ENCODE measurements around the gene IZUMO4. TPM values are rescaled to one million over a fixed set of nuclear protein-coding genes. Genes with fewer than 3 reads are reported as not detected.

Gene IZUMO4
- polyA plus RNA-seq, 1 donor (not counting 4 experiments of a cell fraction or from before 2014, with no cell fraction given) = 6.7 TPM

- no peak for DNase-seq (ENCODE audit: low read depth, low spot score)
- Histone ChIP-seq H3K9me1 (ENCODE audit: control insufficient read depth, extremely low read depth, insufficient read depth, low read length) (no peaks in the 10 kb centered on the region), H3K4me2 (ENCODE audit: control insufficient read depth, extremely low read depth, insufficient read depth, low read depth, low read length) (no peak overlapping the region), H4K20me1 (ENCODE audit: control insufficient read depth, extremely low read depth, insufficient read depth, low read length) (no peaks in the 10 kb centered on the region), H3K9ac (ENCODE audit: control insufficient read depth, extremely low read depth, insufficient read depth, low read length) (no peak overlapping the region), H3K27me3 (ENCODE audit: control insufficient read depth, extremely low read depth, insufficient read depth, low read length) (no peaks in the 10 kb centered on the region), H3K4me1 (ENCODE audit: control insufficient read depth, extremely low read depth, insufficient read depth, low read length) (no peaks in the 10 kb centered on the region), H3K4me3 (ENCODE audit: control insufficient read depth in 2 of 3, extremely low read depth in 1 of 3, insufficient read depth in 2 of 3, low read depth in 1 of 3, low read length in 3 of 3) (no peak overlapping the region), H2AFZ (ENCODE audit: control insufficient read depth, low read length) (no peak overlapping the region), H3K36me3 (ENCODE audit: control insufficient read depth in 2 of 2, extremely low read depth in 1 of 2, insufficient read depth in 2 of 2, low read length in 2 of 2) (peaks cover 60 to 61% of the 10 kb centered on the region in 2 experiments), H3K79me2 (ENCODE audit: control insufficient read depth, insufficient read depth, low read length) (peaks cover 2% of the 10 kb centered on the region), H3K27ac (ENCODE audit: control insufficient read depth, insufficient read depth, low read length) (no peak overlapping the region), H3K9me3 (ENCODE audit: control insufficient read depth, low read depth, low read length) (no peaks in the 10 kb centered on the region)
- no peak for FAIRE-seq
- dilution Hi-C loops (cut with MboI; ENCODE audit: extremely low pct_ligation_motif_present, low sequenced_read_pairs) = no loop called here
- no peak for TF ChIP-seq CTCF (optimal IDR thresholded peaks at IDR 0.05 in 1 of 3, IDR thresholded peaks at IDR 0.05 in 1 of 3, conservative IDR thresholded peaks at IDR 0.05 in 1 of 3; ENCODE audit: extremely low read depth in 1 of 3, insufficient read depth in 2 of 3, low read length in 3 of 3)
- no peak for TF ChIP-seq EZH2 (IDR thresholded peaks at IDR 0.05; ENCODE audit: low read length)
Measured at GRCh38 chr19:2118438-2118837, 21.7 kb downstream of the IZUMO4 start.

DNA sequence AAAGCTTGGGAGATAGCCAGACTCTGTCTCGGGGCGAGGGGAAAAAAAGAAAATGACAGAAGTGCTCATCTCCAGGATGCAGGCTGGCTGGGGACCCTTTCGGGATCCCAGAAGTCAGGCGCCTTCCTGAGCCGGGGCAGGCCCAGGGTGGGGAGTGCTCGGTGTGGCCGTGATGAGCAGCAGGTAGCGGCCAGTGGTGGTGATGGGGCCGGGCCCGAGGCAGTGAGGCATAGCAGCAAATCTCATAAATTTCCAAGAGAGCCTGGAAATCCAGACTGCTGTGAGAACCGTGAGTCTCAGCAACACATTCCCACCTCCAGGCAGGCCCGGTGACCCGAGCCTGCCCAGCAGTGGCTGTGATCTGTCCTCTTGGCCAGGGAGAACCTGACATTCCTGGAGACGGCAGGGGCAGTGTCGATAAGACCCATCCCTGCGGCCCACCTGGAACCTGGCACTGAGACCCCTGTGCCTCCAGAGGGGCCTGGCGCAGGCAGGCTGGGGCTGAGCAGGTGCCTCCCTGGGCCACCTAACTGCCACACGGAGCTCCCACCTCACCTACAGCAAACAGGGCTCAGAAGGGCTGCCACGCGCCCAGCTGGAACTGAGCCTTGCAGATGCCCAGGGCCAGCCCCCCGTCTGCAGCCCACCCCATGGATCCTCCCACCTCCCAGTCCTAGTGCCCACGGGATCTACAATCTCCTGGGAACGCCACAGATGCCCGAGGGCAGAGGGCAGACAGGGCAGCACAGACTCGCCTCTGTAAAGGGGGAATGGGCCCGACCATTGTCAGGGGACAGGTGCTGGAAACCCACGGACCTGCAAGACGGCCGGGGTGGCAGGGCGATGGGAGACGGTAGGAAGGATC is 23.4 kb downstream of the IZUMO4 start:
- no peak overlapping the region for H3K4me2 ChIP-seq (ENCODE audit: control insufficient read depth, extremely low read depth, insufficient read depth, low read depth, low read length)
- H3K4me3 ChIP-seq (ENCODE audit: control insufficient read depth in 2 of 3, extremely low read depth in 1 of 3, insufficient read depth in 2 of 3, low read depth in 1 of 3, low read length in 3 of 3) = no peak overlapping the region
- TF ChIP-seq CTCF (optimal IDR thresholded peaks at IDR 0.05 in 1 of 3, IDR thresholded peaks at IDR 0.05 in 1 of 3, conservative IDR thresholded peaks at IDR 0.05 in 1 of 3; ENCODE audit: extremely low read depth in 1 of 3, insufficient read depth in 2 of 3, low read length in 3 of 3) (no peak), EZH2 (IDR thresholded peaks at IDR 0.05; ENCODE audit: low read length) (no peak)
- H3K27me3 ChIP-seq (ENCODE audit: control insufficient read depth, extremely low read depth, insufficient read depth, low read length) = no peaks in the 10 kb centered on the region
- dilution Hi-C loops (cut with MboI; ENCODE audit: extremely low pct_ligation_motif_present, low sequenced_read_pairs) = no loop called here
- H4K20me1 ChIP-seq (ENCODE audit: control insufficient read depth, extremely low read depth, insufficient read depth, low read length) = no peaks in the 10 kb centered on the region
- no peaks in the 10 kb centered on the region for H3K4me1 ChIP-seq (ENCODE audit: control insufficient read depth, extremely low read depth, insufficient read depth, low read length)
- H3K9me1 ChIP-seq (ENCODE audit: control insufficient read depth, extremely low read depth, insufficient read depth, low read length) = no peaks in the 10 kb centered on the region
- FAIRE-seq (no peak), DNase-seq (ENCODE audit: low read depth, low spot score) (no peak)
- H3K9ac ChIP-seq (ENCODE audit: control insufficient read depth, extremely low read depth, insufficient read depth, low read length) = no peak overlapping the region
- H3K9me3 ChIP-seq (ENCODE audit: control insufficient read depth, low read depth, low read length) = no peaks in the 10 kb centered on the region
- peaks cover 2% of the 10 kb centered on the region for H3K79me2 ChIP-seq (ENCODE audit: control insufficient read depth, insufficient read depth, low read length)
- no peak overlapping the region for H3K27ac ChIP-seq (ENCODE audit: control insufficient read depth, insufficient read depth, low read length)
- peaks cover 50 to 58% of the 10 kb centered on the region in 2 experiments for H3K36me3 ChIP-seq (ENCODE audit: control insufficient read depth in 2 of 2, extremely low read depth in 1 of 2, insufficient read depth in 2 of 2, low read length in 2 of 2)
- no peak overlapping the region for H2AFZ ChIP-seq (ENCODE audit: control insufficient read depth, low read length)

Data from keratinocyte (primary cell).